GM21737 (cell line): ENCODE data around the gene MS4A10.

Source experiments
- ATAC-seq: cut with Tn5 transposase; IDR thresholded peaks from one replicate; pipeline ENCODE4 v1.9.1; 2021; ENCODE audit warnings: mild to moderate bottlenecking, moderate library complexity; ENCODE audit not compliant: unreplicated experiment

The MS4A10 gene

GRCh38 chr11:60765355-60765754 lies 19.8 kb upstream of the MS4A10 start:
- ATAC-seq = no peak

DNA sequence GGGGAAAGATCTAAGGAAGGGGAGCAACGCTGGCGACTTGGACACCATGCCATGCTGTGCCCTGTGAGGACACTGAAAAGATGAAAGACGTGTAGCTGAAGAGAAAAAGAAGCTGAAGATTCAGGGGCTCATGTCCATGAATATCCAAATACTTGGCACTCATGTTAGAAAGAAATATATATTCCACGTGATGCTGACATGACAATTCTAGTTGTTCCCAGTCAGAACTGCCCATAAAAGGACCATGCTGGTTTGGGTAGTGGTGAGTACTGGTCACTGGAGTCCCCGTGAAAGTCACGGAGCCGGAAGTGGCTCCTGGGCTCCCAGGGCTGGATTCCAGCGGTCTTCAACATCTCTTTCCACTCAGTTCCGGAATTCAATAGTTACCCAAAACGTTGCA lies 18.6 kb upstream of the MS4A10 start:
- ATAC-seq = no peak

DNA sequence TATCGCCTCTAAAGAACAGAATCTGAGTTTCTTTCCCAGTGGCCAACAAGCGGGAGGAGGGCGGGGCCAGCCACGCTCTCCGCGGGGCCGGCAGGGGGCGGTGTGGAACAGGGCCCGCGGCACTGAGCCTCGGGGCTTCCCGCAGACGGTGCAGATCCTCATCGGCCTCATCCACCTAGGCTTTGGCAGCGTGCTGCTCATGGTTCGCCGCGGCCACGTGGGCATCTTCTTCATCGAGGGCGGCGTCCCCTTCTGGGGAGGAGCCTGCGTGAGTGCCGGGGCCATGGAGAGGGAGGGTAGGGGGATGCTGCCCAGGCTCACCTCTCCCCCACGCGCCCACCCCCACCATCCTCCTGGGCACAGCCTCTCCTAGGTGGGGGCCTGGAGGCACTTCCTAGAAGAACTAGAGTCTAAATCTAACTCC lies 17.7 kb upstream of the MS4A10 start:
- no peak for ATAC-seq

- ATAC-seq = no peak
Measured at GRCh38 chr11:60768202-60768601, 16.9 kb upstream of the MS4A10 start.

- ATAC-seq = no peak
Measured at GRCh38 chr11:60769273-60769672, 15.9 kb upstream of the MS4A10 start.

DNA sequence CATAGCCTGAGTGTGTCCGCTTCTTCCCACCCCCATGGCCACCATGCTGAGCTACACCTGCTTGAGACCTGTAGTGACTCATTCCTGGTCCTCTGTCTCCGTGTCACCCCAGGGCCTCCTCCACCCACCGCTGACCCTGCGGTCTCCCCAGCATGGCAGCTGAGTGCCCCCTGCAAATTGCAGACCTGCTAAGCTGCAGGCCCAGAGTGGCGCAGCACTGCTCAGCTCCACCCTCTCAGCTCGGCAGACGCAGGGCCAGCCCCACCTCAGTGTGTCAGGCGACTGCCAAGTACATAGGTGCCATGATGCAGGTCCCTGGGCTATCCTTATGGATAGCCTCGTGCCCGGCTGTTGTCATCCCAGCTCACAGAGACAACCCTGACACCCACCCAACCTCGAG lies 15.3 kb upstream of the MS4A10 start:
- ATAC-seq = no peak

GRCh38 chr11:60771146-60771545 lies 14.0 kb upstream of the MS4A10 start:
- ATAC-seq = no peak

- ATAC-seq = no peak
Measured at GRCh38 chr11:60771879-60772525, 13.1 kb upstream of the MS4A10 start.

DNA sequence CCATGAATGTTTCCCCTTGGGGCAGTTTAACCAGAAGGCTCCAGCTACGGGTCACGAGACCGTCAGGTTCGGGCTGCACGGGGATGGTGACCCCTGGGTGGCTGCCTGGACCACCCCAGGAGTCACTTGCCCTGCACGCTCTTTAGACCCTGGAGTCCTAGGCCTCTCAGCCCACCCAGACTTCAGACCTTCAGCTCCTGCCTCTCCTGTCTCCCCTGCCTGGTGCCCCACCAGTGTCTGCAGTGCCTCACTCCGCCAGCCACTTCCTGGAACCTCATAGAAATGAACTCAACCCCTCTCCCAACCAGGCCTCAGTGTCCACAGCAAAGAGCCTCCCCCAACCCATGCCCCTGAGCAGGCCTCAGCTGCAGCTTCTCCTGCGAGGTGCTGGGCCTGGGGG lies 12.5 kb upstream of the MS4A10 start:
- no peak for ATAC-seq

DNA sequence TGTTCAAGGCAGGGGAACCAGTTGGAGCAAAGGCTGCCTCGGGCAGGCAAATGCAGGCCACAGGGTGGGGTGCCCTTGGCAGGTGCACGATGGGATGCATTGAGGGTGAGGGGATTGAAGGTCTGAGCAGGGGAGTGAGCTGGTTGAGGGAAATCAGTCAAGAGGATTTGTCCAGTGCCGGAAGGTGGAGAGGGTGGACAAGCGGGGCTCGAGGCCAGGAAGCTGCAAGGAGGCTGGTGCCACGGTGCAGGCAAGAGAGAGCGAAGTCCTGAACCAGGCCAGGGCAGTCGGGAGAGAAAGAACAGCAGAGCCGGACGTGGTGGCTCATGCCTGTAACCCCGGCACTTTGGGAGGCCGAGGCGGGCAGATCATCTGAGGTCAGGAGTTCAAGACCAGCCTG lies 10.4 kb upstream of the MS4A10 start:
- ATAC-seq = no peak

GRCh38 chr11:60775420-60775961 lies 9.6 kb upstream of the MS4A10 start:
- peak; percentile 74 for ATAC-seq

DNA sequence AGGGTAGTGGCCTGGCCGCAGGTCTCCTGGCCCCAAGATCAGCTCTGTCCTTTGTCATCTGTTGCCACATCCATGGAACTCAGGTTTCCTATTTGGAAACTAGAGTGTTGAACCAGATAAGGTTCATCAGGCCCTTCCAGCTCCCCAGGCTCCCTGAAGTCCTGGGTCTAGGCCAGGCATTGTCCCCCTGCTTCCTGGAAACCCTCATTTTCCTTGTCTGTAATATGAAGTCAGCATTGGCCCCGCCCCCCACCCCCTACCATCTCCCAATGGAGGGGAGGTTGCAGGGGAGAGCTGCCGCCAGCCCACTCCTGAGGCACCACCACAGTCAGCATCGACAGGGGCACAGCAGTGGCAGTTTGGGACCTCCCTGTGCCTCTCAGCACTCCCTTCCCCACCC lies 9.0 kb upstream of the MS4A10 start:
- no peak for ATAC-seq

GRCh38 chr11:60777106-60777505 lies 8.0 kb upstream of the MS4A10 start:
- ATAC-seq = no peak

GRCh38 chr11:60777572-60777971 lies 7.6 kb upstream of the MS4A10 start:
- no peak for ATAC-seq

DNA sequence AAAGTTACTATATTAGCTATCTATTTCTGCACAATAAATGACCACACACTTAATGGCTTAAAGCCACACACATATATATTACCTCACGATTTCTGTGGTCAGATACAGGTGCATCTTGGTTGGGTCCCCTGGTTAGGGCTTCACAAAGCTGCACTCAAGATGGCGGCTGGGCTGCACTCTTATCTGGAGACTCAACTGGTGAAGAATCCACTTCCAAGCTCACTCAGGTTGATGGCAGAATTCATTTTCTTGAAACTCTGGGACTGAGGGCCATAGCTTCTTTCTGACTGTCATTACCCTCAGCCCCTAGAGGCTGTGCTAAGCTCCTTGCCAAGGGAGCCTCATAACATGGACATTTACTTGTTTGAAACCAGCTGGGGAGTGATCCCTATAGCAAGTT lies 5.1 kb upstream of the MS4A10 start:
- ATAC-seq = no peak

DNA sequence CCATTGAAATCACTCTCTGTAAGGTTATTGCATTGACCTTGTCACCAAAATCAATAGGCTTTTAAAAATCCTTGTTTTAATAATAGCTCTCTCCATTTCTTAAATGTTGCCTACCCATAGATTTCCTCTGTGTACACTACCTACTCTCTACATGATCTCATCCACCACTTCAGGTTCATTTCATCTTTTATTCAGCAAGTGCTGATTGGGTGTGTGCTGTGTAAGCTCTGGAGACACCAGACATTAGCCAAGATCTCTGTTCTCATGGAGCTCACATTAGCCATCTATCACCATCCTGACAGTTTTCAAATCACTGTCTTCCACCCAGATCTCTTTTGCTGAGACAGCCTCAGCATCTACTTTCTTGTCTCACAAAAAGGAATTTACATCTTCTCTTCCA lies 4.4 kb upstream of the MS4A10 start:
- ATAC-seq = no peak

- ATAC-seq = no peak
Measured at GRCh38 chr11:60781286-60781980, 3.7 kb upstream of the MS4A10 start.

- no peak for ATAC-seq
Measured at GRCh38 chr11:60781981-60782316, 3.2 kb upstream of the MS4A10 start.

- ATAC-seq = no peak
Measured at GRCh38 chr11:60782393-60783140, 2.6 kb upstream of the MS4A10 start.

- no peak for ATAC-seq
Measured at GRCh38 chr11:60783141-60783484, 2.0 kb upstream of the MS4A10 start.

DNA sequence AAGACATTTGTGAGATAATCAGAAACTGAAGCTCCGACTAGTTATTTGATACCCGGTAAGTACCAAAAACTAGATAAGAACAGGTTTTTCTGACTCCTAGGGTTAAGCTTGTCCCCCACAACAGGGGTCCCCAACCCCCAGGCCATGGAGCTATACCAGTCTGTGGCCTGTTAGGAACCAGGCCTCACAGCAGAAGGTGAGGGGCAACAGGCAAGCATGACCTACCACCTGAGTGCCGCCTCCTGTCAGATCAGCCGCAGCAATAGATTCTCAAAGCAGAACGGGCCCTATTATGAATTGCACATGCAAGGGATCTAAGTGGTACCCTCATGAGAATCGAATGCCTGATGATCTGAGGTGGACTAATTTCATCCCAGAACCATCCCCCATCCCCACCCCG lies 1.2 kb upstream of the MS4A10 start:
- ATAC-seq = no peak

DNA sequence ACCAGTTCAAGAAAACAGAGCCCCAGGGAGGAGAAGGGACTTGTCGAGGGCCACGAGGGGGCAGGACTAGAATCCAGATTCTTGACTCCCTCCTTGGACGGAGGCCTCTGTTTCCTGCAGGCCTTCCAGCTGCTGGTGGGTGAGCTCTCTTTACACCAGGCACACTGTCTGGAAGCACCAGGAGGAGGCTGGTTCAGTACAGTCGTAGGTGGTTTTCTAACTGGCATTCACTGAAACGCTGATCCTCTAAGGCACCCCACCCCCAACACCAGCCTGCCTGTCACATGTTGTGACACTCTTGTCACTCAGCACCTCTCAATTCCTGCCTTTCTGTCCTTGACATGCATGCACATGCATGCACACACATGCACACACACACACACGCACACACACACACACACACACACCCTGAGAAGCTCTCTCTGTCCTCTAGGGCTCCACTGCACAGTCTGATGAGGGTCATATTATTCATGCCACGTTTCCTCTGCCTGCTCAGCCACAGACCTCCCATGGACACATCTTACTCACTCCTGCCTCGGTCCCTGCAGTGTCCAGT lies 751 bp downstream of the MS4A10 start:
- no peak for ATAC-seq
